ENCODE measurements around the gene CIB1.

CIB1 gene

DNA sequence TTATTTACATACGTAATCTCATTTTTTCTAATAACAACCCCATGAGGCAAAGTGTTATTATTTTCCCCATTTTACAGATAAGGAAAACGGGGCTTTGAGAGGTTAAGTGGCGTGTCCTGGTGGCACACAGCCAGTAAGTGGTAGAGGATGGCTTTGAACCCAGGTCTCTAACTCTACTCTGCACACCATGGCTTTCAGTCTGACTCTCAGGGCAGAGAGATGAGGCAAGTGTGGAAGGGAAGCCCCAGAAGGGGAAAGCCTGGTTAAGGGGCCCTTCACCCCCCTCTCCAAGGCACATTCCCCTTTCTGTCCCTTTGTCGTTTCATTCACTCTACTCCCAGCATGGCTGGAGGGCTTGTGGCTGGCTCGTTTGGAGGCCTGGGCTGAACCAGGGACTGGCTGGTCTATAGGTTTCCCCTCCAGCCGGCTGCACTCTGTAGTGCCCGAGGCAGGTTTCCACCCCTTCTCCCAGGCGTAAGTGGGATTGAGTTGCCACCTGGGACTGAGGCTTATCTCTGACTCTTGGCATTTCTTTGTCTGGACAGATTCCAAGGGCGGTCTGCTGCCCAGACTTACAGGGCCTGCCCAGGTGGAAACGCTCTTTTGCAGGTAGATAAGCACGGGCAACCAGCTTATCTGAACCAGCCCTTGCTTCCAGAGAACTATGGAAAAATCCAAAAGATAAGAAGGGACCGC lies 20.5 kb downstream of the CIB1 start:
- no peak for DNase-seq

DNA sequence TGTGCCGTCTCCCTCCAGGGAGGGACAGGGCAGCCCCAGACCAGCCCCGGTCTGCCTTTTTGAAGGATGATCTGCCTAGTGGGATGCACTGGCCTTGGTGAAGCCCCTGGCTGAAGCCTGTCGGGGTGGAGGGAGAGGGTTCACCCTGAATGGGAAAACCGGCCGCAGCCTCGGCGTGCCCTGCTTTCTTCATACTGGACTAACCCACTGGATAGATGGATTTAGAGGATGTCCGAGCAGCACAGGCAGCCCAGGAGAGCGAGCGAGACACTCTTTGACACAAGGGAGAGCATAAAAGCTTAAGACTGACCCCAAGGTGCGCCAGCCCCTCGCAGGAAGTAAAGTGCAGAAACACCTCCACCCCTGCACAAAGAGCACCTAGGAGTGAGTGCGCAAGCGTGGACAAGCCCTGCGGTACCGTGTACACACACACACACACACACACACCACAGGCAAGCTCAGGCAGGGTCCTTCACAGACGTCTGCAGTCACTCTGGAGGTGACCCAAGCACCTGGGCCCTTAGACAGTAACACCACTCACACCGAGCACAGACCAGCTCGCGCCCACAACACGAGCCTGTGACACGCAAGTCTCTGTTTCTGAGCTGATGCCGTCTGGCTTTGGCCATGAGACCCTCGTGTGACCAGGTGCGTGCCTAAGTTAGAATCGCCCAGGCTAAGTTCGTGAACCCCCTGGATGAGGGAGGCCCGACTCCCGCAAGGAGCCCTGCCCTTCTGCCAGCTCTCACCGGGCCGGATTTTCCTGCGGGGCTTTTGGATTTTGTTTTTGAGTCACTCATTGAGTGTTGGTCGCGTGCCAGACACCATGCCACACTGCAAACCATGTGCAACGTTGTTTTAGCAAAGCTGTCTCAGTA lies 21.3 kb downstream of the CIB1 start:
- DNase-seq = no peak

DNA sequence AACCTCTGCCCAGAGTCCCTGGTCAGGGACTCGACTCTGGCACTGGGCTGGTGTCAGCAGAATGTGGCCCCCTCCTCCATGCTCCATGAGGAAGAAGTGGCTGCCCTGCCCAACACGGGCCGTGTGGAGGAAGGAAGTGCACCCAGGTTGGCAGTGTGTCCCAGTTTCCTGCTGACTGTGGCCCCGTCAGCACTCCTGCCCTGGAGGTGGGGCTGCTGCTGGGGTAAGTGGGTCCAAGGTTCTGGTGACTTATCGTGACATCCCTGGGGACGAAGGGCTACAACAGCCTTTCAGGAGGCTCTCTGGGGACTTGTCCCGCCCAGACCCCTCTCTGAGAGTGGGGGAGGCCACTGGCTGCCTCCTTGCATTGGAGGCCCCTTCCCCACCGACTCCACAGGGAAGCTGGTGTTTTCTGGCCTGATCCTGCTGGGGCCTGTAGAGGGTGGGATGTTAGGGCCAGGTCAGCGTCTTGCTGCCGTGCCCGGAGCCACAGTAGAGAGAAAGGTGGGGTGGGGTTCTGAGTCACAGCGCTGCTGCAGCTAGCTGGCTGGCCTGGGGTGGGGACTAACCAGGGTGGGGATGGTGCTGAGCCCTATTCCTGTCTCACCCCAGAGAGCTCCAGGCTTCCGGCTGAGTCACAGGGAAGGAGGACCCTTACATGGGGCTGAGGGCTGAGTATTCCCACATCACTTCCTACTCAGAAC lies 22.1 kb downstream of the CIB1 start:
- no peak for DNase-seq

DNA sequence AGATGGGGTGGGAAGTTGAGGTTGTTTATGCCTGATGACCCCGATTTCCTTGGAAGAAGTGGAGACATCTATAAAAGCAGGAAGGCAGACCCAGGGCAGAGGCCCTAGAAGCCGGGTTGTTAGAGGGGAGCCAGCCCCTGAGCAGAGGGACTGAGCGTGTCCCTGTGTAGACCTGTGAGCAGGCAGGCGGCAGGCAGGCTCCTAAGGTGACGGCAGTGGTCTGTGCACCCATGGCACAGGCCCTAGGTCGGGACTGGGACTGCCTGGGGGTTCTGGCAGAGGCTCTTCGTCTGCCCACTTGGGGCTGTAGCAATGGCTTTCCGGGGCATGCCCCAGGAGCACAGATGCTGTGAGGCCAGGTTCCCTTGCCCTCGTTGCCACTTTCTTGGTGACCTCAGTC lies 22.7 kb downstream of the CIB1 start:
- no peak for DNase-seq

DNA sequence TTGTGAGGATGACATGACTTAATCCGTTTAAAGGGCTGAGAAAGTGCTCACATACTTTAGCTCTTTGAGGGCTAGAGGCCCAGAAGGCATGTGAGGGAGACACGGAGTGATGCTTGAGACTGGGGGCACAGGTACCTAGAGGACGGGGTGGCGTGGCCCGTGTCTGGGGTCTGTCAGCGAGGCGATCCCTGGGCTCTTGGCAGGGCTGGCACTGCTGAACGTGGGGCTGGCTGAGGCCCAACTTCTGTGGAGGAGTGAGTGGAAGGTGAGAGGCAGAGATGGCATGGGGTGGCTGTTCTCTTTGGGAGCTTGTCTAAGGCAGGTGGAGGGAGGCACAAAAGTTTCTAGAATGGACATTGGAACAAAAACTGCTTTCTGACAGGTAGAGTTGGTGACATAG lies 23.1 kb downstream of the CIB1 start:
- DNase-seq = no peak

DNA sequence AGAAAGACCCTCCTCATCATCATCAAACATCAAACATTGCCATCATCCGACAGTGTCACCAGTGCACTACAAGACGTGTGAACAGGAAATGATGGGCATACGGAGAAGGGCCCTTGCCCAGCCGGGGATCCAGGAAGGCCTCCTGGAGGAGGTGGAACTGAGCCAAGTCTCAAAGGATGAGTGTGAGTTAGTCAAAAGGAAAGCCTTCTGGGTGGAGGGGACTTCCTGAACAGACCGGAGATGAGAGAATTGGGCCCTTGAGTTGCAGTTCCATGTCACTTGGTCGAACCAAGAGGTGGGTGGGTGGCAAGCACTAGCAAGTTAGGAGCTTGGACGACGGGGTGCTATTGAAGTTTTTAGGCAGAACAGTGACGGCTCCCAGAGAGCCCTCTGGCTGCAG lies 24.1 kb downstream of the CIB1 start:
- no peak for DNase-seq

DNA sequence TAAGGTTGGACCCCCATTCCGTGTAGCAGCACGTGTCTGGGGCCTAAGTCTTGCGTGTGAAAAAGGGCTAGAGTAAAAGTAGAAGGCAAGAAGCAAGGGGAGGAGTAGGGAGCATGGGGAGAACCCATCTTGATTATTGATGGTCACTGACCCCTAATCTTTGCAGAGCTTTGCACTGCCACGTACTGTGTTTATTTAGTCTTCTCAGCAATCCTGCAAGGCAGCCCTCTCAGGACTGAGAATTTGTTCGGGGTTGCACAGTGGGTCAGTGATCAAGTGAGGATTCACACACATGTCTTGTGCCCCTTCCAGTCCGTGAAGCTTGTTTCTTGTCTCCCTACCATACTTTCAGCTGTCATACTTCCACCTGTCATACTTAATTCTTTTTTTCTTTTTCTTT lies 25.4 kb downstream of the CIB1 start:
- DNase-seq = no peak

DNA sequence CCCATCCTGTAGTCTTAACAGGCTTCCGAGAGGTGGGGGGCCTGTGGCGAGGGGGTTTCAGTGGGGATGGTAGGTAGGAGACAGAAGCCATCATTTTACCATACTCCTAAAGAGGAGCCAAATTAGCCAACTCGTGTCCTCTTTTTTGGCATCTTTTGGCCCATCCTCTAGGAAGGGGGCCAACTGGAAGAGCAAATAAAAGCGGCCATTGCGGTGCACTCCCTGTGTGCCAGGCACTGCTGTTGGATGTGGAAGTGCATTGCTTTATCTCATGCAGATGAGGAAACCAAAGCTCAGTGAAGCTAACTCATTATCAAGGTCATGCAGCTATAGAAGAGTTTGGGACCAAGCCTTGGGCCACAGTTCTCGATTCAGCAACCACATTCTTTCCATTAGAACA lies 26.5 kb downstream of the CIB1 start:
- DNase-seq = no peak

DNA sequence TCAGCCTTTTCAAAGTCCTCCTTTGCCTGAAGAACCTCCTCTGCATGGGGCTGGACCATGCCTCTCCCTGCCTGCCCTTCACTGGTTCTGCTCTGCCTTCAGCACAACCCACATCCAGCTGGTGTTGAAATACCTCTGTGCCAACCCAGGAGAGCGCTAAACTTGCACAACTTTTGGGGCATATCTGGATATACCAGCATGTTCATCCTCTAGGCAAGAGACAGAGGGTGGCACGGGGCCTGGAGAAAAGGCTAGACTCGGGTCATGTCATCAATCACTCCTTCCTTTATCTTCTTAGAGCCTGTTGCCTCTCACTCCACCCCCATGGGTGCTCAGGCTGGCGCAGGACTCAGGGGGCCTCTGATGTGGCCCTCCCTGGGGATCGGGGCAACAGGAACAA lies 27.9 kb downstream of the CIB1 start:
- DNase-seq = no peak

DNA sequence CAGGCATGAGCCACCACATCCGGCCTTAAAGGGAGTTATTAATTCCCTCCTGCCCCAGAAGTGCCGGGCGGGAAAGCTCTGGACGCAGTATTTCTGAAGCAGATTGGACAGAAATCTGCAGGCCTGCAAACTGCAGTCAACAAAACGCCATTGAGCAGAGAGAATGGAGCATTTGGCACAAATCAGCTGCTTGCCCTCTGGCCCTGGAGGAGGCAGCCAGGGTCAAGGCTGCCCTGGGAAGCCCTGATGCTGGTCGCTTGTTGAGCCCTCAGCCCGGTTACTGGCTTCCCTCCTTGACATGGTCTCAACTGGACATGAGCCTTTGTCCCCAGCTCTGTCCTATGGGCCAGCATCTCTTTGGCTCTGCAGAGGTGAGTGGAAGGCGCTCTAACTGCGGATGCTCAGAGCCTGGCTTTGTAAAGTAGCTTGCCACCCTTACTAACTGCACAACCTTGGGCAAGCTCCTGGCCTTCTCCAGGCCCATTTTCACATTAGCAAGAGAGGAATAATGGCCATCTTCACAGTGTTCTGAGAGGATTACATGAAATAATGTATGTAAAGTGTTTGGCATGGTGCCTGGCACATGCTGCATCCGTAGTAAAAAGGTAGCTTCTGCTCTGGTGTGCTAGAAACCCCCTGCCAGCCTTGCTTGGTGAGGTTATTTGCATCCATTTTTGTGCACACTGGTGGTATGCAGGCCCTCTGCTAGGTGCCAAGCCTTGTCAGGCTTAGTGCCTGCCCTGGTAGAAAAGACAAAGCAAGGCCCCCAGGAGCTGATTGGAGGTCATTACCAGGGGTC lies 28.5 kb downstream of the CIB1 start:
- no peak for DNase-seq

DNA sequence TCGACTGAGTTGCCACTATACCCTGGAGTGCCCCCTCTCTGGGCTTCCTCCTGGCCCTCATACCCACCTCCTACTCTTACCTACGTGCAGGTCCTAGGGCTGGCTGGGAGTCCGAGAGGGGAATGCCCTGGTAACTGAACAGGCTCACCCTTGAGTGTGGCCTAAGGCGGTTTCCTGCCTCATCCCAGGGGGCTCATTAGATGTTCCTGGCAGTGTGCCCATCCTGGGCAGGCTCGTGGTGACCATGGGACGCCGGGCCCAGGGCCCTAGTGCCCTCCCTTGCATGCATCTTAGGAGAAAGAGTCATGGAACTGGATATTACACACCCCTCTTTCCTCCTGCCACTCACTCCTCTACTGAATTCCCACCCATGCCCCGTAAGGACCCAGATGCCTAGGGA lies 29.8 kb downstream of the CIB1 start:
- no peak for DNase-seq

DNA sequence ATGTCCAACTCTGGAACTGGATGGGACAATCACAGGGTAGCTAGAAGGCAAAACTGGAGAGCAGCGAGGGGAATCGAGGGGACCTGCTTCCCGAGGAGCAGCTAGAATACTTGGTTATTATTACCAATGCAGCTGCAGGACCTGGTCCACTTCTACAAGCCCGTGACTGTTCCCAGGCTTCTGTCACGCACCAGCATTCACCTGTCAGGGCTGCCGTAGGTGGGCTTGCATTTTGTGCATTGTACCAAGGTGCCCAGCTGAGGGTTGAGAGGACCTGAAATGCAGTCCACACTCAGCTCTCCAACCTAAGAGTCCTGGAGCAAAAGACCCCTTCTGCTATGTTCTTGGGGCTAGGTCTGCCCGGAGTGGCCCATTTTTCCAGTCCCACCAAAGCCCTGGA lies 30.3 kb downstream of the CIB1 start:
- no peak for DNase-seq

DNA sequence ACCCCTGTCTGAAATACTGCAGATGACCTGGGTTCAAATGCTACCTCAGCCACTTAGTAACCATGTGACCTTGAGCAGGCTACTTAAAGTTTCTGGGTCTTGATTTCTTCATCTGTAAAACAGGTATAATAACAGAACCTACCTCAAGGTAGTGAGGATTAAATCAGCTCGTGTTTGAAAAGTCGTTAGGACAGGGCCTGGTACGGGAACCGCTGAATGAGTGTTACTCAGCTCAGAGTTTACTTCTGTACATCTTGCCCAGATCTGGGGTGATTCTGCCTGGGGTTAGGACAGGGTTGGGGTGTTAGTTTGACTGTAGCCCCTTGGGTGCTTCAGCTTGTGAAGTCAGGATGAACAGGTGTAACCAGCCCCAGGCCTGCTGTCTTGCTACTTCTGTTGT lies 30.8 kb downstream of the CIB1 start:
- DNase-seq = no peak

DNA sequence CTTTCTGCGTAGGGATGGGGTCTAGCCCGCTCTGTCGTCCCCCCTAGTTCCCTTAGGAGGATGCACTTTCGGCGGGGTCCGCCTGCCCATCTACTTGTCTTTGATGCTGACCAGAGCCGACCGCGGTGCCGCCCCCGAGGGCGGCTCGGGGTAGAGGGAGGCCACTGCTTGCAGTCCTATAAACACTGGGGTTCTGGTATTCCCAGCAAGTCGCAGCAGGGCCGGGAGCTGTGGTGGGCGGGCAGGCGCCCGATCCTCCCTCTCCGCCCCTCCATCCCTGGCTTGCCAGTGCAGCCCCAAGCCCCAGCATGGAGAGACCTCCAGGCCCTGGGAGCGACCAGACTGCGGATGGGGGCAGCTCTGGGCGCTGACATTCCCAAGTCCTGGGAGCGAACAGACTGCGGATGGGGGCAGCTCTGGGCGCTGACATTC lies 31.8 kb downstream of the CIB1 start:
- DNase-seq = no peak

DNA sequence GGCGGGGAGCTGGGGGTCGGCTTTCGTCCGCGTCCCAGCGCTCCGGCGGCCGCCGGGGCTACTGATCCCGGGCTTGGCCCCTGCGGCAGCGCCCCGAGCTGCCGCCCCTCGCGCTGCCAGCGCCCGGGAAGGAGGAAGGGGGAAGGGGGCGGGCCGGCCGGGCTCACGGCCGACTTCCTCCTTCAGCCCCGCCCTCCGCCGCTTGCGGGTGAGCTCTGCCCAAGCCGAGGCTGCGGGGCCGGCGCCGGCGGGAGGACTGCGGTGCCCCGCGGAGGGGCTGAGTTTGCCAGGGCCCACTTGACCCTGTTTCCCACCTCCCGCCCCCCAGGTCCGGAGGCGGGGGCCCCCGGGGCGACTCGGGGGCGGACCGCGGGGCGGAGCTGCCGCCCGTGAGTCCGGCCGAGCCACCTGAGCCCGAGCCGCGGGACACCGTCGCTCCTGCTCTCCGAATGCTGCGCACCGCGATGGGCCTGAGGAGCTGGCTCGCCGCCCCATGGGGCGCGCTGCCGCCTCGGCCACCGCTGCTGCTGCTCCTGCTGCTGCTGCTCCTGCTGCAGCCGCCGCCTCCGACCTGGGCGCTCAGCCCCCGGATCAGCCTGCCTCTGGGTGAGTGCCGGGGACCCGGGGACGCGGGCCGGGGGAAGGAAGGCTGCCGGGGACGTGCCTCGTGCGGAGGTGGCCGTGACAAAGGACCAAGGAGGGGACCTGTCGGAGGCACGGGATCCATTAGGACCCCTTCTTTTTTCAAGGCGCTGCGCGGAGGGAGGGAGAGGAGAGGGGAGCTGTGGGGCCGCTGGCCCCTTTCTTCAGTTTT lies 32.4 kb downstream of the CIB1 start, which contains the start of gene SEMA4B:
Gene SEMA4B (plus strand): TSS at position 201 of the 814 bp plus-strand sequence. CDS start 249 bp downstream, at position 450.
- peak; percentile 42 for DNase-seq

DNA sequence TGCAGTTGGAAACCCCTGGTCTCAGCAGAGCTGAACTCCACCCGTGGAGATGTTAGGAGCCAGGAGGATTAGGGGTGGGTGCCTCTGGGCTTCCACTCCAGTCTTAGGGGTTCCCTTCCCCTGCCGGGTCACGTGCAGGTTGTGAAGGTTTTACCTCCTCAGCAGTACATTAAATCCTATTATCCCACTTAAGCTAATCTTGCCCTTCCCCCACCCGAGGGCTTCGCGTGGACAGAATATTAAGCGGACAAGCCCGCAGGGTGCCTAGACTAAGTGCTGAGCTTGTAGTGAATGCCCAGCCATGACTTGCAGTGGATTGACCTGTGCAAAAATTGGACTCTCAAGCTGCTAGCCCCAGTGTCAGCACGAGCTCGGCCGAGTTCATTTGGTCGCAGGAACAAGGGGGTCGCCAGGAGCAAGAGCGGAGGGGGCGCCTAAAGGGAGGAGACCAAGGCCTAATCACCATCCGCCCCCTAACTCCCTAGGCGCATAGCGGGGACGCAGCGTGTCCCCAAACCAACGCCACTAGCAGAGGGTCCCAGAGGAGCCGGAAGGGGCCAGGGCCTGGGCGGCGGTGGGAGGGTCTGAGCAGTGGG lies 33.1 kb downstream of the CIB1 start:
- DNase-seq = no peak

DNA sequence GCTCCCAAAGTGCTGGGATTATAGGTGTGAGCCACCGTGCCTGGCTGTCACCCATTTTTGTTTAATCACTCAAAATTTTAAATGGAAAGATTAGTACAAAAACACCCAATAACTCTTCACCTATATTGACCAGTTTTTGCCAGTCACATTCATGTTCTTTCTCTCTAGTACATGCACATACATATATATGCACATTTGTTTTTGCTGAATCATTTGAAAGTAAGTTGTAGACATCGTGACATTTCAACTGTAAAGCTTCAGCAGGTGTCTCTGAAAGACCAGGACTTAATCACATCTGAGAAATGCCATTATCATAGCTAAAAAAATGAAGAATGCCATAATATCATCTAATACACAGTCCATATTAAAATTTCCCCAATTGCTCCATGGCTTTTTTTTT lies 39.1 kb downstream of the CIB1 start:
- DNase-seq = no peak

DNA sequence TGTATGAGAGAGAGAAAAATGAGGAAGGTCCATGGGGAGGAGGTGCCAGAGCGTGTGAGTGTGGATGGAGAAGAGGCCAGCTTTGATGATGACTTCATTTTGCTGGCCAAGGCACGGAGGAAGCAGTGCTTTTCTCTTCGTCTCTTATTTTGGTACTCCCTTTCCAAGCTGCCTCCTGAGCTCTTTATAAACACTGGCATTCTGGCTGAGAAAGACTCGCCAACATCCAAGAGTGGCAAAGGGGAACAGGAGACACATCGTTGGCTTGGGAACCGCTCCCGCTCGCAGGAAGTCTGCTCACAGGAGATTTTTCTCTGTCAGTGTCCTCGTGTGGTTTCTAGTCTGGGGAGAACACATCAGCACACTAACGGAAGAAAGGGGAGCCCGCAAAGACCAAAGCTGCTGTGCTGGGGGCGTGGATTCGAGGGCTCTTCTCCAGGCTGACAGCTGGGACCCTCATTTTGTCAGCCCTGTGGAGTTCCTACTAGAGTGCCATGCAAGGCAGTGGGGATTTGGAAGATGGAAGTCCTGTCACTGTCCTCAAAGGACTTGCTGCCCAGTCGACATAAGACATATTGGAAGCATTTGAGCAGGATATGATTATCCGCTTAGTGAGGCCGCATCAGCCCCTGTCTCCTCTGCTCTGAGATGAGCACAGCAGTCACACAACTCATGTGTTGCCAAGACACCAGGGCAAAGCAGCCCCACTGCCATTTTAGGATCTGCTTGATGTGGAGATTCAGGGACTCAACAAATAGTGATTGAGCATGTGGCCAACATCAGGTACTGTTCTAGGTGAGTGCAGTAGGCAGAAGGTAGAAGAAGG lies 40.6 kb downstream of the CIB1 start:
- no peak for DNase-seq

DNA sequence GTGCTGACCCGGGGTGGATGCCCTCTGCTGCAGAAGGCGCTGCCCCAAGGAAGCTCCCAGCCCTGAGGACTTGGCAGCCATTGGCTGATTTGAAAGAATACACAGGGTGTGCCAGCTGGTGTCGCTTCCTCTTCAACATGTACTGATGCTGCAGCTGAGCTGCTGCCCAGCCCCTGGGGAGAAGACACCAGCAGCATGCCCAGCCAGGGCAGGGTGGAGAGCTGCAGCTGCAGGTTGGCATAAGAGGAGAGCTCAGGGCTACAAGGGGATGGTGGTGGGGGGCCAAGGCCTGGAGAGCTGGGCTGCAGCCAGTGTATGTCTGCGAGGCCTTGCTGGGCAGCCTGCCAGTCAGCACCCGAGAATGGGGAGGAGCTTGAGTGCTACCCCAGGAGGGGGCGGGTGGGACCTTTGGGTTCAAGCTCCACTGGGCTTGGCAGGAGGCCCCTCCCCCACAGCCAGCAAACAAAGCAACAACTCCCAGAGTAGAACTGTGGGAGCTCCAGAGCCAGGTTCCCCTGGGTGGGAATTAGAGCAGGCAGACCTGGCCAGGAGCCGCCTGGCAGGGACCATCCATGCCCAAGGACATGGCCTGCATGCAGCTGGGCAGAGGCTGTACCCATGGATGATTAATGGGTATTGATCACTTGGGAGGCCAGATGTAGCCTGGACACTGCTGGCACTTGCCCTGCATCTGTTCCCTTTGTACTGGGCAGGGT lies 41.8 kb downstream of the CIB1 start:
- peak; percentile 86 for DNase-seq

DNA sequence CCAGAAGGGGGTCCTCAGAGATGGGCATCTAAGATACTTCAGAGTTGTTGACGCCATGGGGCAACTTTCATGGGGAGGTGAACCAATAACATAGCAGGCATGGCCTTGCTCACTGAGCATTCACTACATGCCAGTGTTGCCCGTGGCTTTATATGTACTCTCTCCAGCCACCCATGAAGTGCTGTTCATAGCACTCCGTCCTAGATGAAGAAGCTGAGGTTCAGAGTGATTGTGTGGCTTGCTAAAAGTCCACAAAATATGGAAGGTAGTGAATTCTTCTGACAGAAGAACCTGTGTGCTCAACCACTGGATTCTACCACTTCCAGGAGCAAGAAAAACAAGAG lies 42.4 kb downstream of the CIB1 start:
- DNase-seq = no peak

All from NCI-H526 treated with DMSO at 0.1 percent for 48 hours (cell line).